ENCODE results near the gene SPOCD1.
A peak's percentile ranks its signal among the peaks of the same experiment; 100 is the strongest.

Gene SPOCD1

DNA sequence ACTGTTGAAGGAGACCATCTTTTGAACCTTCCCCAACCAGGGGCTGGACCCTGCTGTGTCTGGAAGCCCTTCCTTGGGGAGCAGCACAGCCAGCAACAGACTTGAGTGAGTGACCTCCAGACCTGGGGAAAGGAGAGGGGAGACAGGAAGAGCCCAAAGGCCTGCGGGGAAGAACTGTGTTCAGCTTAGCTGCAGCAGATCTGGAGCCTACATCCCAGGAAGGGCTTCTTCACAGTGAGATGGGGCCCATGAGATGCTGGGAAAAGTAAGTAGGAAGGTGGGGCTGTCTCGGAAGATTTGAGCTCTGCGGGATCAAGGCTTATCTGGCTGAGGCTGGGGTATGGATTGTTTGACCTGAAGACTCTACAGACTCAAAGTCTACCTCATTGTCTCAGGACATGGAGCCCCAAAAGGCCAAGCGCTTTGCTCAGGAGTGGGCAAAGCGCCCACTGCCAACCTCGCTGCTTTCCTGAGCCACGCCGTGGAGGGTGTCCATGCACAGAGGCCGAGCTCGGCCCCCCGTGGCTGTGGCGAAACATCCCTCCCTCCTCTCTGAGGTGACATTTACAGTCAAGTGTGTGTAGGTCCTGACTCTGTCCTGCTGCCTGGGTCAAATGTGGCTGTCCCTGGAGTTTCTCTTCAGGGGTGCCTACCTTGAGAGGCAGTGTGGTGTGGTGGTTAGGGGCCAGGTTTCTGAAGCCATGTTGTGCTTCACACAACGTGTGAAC is 24.5 kb downstream of the SPOCD1 start:
- no peak for DNase-seq (ENCODE audit: low spot score)
- Mint-ChIP-seq H3K36me3 (ENCODE audit: low read depth) (no peaks in the 10 kb centered on the region), H3K27me3 (ENCODE audit: low read depth) (peaks cover 5% of the 10 kb centered on the region), H3K9me3 (no peaks in the 10 kb centered on the region), H3K4me3 (no peak overlapping the region), H3K27ac (no peak overlapping the region), H3K4me1 (ENCODE audit: low read depth) (peaks cover 15% of the 10 kb centered on the region)

DNA sequence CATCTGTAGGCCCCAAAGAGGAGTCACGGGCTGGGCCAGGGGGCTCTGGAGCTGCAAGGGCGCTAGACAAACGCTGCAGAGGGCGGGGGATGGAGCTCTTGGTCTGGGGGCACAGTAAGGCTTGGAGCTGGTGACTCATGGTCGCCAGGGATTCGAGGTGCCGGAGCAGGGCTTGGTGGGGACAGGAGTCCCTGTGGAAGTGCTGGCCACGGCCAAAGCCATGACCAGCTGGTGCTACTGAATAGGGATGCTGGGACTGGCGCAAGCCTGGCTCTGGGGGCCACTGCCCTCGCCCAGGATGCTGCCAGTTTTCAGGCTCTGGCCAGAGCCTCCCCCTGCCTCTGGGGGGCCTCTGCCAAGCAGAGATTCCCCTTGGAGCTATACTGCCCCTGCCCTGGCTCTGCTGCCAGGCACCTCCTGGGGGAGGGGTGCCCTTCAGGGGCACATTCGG is 25.2 kb downstream of the SPOCD1 start:
- H3K27ac Mint-ChIP-seq = no peak overlapping the region
- no peaks in the 10 kb centered on the region for H3K36me3 Mint-ChIP-seq (ENCODE audit: low read depth)
- DNase-seq (ENCODE audit: low spot score) = no peak
- H3K27me3 Mint-ChIP-seq (ENCODE audit: low read depth) = peaks cover 4% of the 10 kb centered on the region
- peaks cover 15% of the 10 kb centered on the region for H3K4me1 Mint-ChIP-seq (ENCODE audit: low read depth)
- no peak overlapping the region for H3K4me3 Mint-ChIP-seq
- no peaks in the 10 kb centered on the region for H3K9me3 Mint-ChIP-seq

DNA sequence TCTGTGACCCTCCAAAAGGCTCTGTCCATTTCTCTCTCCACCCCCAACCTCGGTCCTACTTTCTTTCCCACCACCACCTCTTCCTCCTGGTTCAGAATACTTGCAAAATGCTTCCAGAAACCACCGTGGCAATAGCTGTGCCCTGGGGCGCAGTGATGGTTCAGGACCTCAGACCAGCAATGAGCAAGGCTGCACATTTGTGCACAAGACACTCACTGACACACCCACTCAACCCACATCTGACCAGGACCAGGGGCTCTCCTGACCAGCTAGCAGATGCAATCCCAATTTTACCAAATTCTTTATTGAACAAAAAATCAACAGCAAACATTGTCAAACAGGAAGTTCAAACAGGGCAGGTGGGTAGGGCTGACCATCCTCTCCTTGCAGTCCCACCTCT is 25.7 kb downstream of the SPOCD1 start:
- Mint-ChIP-seq H3K36me3 (ENCODE audit: low read depth) (no peaks in the 10 kb centered on the region), H3K9me3 (no peaks in the 10 kb centered on the region), H3K4me3 (no peak overlapping the region), H3K27me3 (ENCODE audit: low read depth) (peaks cover 3% of the 10 kb centered on the region), H3K4me1 (ENCODE audit: low read depth) (peaks cover 15% of the 10 kb centered on the region), H3K27ac (no peak overlapping the region)
- DNase-seq (ENCODE audit: low spot score) = no peak

DNA sequence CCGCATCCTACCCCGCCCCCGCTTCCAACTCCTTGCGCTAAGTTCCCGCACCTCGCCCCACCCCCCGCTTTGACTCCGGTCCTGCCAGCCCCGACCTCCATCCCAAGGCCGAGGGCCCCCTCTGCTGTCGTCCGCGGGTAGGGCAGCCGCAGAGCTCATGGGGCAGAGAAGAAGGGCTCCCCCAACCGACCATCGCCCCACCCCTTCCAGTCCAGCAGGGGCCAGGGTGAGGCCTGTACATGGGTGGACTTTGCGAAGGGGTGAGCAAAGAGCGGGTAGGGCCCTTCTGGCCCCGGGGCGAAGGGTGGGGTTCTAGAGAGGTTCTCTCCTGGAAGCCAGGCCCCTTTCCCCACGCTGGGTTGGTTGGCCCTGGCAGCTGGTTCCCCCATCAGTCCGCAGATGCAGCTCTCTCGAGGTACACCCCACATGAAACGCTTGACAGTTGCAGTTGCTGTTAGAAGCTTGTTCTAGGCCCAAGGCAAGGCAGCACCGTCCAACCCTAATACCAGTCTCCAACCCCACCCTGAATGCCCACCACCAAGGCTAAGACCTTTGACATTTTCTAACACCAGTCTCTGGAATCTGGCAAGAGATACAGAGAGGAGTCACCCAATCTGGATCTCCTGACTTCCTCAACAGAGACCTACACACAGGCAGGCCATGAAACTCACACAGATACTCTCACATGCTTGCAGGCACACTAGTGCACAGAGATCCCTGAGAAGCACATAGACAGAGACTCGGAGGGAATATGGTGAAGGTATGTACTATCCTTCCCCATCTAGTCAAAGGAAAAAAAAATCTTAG is 26.4 kb downstream of the SPOCD1 start:
- peaks cover 15% of the 10 kb centered on the region for H3K4me1 Mint-ChIP-seq (ENCODE audit: low read depth)
- H3K27ac Mint-ChIP-seq = no peak overlapping the region
- peak; percentile 92 for DNase-seq (ENCODE audit: low spot score)
- H3K27me3 Mint-ChIP-seq (ENCODE audit: low read depth) = peaks cover 3% of the 10 kb centered on the region
- H3K36me3 Mint-ChIP-seq (ENCODE audit: low read depth) = no peaks in the 10 kb centered on the region
- no peaks in the 10 kb centered on the region for H3K9me3 Mint-ChIP-seq
- peak overlapping the region; percentile 86 for H3K4me3 Mint-ChIP-seq

DNA sequence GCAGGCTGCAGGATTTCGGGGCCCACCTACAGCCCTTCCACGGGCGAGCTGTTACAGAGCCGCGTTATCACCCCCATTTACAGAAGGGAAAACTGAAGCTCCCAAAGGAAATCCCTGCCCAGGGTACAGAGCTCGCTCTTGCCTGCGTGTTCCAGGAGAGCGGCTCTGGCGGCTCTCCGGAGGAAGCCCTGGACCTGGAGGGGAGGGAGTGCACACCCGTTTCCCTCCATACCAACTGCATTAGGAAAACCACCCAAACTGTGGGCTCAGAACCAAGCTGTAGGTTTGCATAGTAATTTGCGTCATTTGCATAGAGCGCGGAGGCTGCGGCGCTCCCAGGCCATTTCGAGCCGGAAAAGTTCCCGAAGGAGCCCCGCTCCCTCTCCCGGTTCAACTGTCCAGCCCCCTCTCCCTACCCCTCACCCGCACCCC is 27.0 kb downstream of the SPOCD1 start:
- Mint-ChIP-seq H3K27ac (peak overlapping the region; percentile 91), H3K9me3 (no peaks in the 10 kb centered on the region), H3K27me3 (ENCODE audit: low read depth) (peaks cover 3% of the 10 kb centered on the region), H3K36me3 (ENCODE audit: low read depth) (no peaks in the 10 kb centered on the region), H3K4me1 (ENCODE audit: low read depth) (peaks cover 15% of the 10 kb centered on the region), H3K4me3 (peak overlapping the region; percentile 86)
- DNase-seq (ENCODE audit: low spot score) = no peak

DNA sequence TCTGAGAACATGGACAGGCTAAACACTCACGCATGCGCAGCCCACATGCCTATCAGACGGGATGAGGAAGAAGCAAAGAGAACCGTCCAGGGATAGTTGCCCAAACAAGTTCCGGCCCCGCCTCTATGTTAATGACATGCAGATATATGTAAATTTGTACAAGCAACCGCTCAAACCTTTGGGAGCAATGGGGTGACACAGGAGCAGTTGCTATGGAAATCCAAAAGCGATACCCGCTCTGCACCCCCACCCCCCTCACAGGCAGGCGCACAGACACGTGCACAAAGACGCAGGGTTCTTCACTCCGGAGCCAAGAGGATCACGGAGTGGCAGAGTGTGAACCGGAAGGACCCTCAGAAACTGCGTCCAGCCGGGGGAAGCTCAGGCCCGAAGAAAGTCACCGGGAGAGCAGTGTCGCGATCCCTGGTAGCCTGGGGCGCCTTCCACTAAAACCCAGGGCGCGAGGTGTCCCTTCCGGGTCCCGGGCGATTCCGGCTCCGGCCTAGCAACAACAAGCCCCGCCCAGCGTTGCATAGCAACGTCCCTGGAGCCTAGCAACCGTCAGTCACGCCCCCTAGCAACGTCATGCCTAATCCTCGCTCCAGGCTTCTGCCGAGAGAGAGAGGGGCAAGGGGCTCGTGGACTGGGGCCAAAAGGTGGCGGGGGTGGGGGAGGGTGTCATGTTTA is 27.5 kb downstream of the SPOCD1 start:
- peak overlapping the region; percentile 86 for H3K4me3 Mint-ChIP-seq

DNA sequence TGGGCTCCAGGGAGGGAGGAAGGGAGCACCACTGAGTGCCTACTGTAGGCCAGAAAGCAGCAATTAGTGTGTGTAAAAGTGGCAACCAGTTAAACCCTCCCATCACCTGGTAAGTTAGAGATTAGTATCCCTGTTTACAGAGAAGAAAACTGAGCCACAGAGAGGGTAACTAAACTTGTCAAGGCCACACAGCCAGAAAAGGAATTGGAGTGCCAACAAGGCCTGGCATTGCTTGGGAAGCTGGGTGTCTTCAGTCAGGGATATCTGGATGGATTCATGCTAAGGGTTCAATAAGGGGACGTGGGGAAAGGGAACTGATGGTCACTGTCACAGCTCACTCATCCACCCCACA is 28.1 kb downstream of the SPOCD1 start:
- no peak for DNase-seq (ENCODE audit: low spot score)
- peak overlapping the region; percentile 91 for H3K27ac Mint-ChIP-seq

More for the DNA sequence above, 27.5 kb downstream of the SPOCD1 start:
- no peaks in the 10 kb centered on the region for H3K36me3 Mint-ChIP-seq (ENCODE audit: low read depth)
- peak overlapping the region; percentile 91 for H3K27ac Mint-ChIP-seq
- H3K4me1 Mint-ChIP-seq (ENCODE audit: low read depth) = peaks cover 15% of the 10 kb centered on the region
- H3K9me3 Mint-ChIP-seq = no peaks in the 10 kb centered on the region
- DNase-seq (ENCODE audit: low spot score) = peak; percentile 90
- H3K27me3 Mint-ChIP-seq (ENCODE audit: low read depth) = peaks cover 3% of the 10 kb centered on the region

DNA sequence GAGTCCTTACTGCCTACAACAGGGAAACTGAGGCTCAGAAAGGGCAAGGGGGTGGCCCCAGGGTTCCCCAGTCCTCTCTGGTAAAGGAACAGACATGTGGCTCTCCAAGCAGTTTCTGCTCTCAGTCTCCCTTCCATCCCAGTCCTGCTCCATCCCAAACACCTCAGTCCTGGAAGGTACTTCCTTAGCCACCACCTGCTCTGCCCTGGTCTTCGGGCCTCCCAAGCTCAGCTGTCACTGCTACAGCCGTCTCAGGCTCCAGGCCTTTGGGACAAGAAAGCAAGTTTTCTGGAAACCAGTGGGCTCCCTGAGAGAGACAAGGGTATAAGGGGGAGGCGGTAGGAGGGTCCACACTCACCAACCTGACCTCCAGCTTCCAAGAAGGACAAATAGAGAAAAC is 28.6 kb downstream of the SPOCD1 start:
- Mint-ChIP-seq H3K27ac (no peak overlapping the region), H3K9me3 (no peaks in the 10 kb centered on the region), H3K36me3 (ENCODE audit: low read depth) (no peaks in the 10 kb centered on the region), H3K4me1 (ENCODE audit: low read depth) (peaks cover 15% of the 10 kb centered on the region), H3K4me3 (peak overlapping the region; percentile 86), H3K27me3 (ENCODE audit: low read depth) (peaks cover 3% of the 10 kb centered on the region)
- DNase-seq (ENCODE audit: low spot score) = no peak

More for the DNA sequence above, 28.1 kb downstream of the SPOCD1 start:
- Mint-ChIP-seq H3K36me3 (ENCODE audit: low read depth) (no peaks in the 10 kb centered on the region), H3K4me3 (peak overlapping the region; percentile 86), H3K27me3 (ENCODE audit: low read depth) (peaks cover 3% of the 10 kb centered on the region), H3K4me1 (ENCODE audit: low read depth) (peaks cover 15% of the 10 kb centered on the region), H3K9me3 (no peaks in the 10 kb centered on the region)

DNA sequence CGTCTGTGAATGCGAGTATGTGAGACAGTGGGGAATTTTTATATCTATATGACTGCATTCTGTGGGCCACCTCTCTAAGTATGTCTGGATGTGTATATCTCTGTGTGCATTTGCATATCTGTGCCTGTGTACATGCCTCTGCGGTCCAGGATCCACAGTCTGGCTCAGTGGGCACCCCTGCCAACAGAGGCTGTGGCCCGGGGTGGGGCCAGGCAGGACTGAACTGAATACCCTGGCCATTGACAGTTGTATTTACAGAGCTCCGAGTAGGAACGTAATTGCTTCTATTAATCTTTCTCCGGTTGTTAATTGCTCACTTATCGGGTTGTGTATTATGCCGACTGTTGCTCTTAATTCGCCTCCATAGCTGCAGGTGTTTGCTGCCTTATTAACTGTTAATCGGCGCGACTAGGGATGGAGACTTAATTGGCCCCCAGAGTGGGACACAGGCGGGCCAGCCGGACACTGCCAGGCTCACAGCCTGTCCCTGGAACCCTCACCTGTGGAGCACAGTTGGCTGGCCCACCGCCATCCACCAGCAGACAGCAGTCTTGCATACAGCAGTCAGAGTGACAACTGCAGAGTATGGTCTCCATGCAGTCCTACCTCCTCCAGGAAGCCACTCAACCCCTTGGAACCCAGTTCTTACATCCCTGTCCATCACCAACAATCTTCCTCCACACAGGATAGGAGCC is 29.3 kb downstream of the SPOCD1 start:
- DNase-seq (ENCODE audit: low spot score) = no peak
- H3K4me3 Mint-ChIP-seq = no peak overlapping the region
- no peaks in the 10 kb centered on the region for H3K36me3 Mint-ChIP-seq (ENCODE audit: low read depth)
- H3K4me1 Mint-ChIP-seq (ENCODE audit: low read depth) = peaks cover 15% of the 10 kb centered on the region
- H3K27ac Mint-ChIP-seq = no peak overlapping the region
- H3K27me3 Mint-ChIP-seq (ENCODE audit: low read depth) = peaks cover 3% of the 10 kb centered on the region
- no peaks in the 10 kb centered on the region for H3K9me3 Mint-ChIP-seq

DNA sequence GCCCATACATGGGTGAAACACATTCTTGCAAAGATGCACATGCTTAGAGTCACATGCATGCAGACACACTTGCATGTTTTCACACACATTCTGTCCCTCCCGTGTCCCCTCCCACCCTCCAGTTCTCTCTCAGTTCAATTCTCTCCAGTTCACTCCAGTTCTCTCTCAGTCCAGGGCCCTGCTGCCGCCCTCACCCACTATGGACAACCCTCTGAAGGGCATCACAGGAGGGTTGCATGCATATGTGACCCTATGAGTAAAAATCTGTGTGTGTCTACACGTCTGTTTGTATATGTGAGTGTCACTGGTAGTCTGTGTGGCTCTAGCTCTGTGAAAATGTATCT is 29.9 kb downstream of the SPOCD1 start:
- no peaks in the 10 kb centered on the region for H3K27me3 Mint-ChIP-seq (ENCODE audit: low read depth)
- H3K36me3 Mint-ChIP-seq (ENCODE audit: low read depth) = no peaks in the 10 kb centered on the region
- peaks cover 17% of the 10 kb centered on the region for H3K4me1 Mint-ChIP-seq (ENCODE audit: low read depth)
- H3K9me3 Mint-ChIP-seq = no peaks in the 10 kb centered on the region
- H3K4me3 Mint-ChIP-seq = no peak overlapping the region
- DNase-seq (ENCODE audit: low spot score) = no peak
- no peak overlapping the region for H3K27ac Mint-ChIP-seq

DNA sequence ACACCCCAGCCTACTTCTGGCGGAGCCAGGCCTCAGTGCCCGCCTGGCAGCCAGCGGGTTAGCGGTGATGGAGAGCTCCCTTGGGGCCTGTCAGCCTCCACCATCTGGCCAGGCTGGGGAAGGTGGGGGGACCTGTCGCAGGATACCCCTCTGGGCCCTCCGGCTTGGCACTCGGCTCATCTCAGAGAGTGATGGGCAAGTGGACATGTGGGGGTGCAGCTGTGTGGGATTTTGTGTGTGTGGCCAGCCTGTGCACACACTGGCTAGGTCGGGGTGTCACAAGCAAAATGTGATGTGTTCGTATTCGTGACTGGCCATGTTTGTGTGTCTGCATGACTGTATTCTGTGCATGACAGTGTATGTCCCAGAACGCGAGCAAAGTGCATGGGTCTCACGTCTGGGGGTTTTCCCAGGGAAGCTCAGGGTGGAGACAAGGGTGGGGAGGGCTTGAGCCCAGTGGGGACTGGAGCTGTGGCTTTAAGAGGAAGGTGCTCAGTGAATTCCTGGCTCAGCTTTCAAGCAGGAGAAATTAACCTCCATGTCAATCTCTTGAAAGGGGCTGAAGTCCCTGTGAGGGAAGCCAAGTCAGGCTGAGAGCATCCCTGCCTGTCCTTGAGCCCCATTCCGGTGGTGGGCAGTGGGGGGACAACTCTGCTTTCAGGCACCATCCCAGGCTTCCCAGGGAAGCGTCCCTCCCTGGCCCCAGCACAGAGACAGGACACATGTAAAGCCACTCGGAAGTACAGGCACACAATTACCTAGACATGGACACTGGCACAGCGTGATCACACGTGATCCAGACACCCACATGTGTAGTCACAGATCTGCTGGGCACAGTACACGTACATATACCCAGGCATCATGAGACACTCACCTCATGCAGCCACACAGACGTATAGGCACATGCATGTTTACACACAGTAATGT is 30.5 kb downstream of the SPOCD1 start:
- Mint-ChIP-seq H3K27ac (no peak overlapping the region), H3K4me1 (ENCODE audit: low read depth) (peaks cover 19% of the 10 kb centered on the region), H3K27me3 (ENCODE audit: low read depth) (no peaks in the 10 kb centered on the region), H3K9me3 (no peaks in the 10 kb centered on the region), H3K36me3 (ENCODE audit: low read depth) (no peaks in the 10 kb centered on the region), H3K4me3 (no peak overlapping the region)
- no peak for DNase-seq (ENCODE audit: low spot score)

DNA sequence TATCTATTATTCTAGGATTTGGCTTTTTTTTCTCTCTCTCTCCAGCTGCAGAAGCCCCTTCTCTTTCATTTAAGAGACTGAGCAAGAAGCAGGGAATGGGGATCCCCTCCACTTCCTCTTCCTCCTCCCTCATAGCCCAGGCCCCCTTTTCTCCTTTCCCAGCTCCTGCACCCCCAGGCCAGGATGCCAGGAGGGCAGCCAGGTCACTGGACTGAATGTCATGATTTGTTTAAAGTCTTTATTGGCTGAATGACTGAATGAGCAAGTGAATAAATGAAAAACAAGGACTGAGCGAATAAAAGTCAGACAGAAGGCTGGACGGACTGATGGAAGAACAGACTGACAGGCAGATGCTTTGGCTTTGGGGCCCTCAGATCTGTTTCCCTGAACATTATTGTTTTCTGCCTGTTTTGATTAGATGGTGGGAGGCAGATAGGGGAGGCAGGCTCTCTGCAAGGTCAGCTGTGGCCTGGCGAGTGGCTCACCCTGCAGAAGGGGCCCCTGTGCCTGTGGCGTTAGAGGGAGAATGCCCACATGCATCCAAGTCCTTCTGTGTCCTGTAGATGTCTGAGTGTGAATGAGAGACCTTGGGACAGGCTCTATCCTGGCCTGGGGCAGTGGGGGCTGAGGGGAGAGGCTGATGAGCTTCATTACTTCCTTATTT is 31.3 kb downstream of the SPOCD1 start:
- H3K27ac Mint-ChIP-seq = no peak overlapping the region
- no peak overlapping the region for H3K4me3 Mint-ChIP-seq
- H3K4me1 Mint-ChIP-seq (ENCODE audit: low read depth) = peaks cover 17% of the 10 kb centered on the region
- DNase-seq (ENCODE audit: low spot score) = no peak
- no peaks in the 10 kb centered on the region for H3K36me3 Mint-ChIP-seq (ENCODE audit: low read depth)
- no peaks in the 10 kb centered on the region for H3K27me3 Mint-ChIP-seq (ENCODE audit: low read depth)
- no peaks in the 10 kb centered on the region for H3K9me3 Mint-ChIP-seq

Measured in T-helper 2 cell treated with Interferon-gamma antibody and Interleukin-4, amounts not matched to agents 5 μg/mL and 100 μg/mL, for 36 hours (primary cell).